Stomach (tissue), 4 donors: ENCODE results near the gene DNAAF3.

Experiments
- EP300 ChIP-seq: sonication (generic); formaldehyde crosslinking; IDR thresholded peaks from one replicate; pipeline ENCODE4 v1.6.1; 2017; ENCODE audit warnings: antibody characterized with exemption
- POLR2A ChIP-seq, 4 donors: fragments of 450-650 bp; IDR thresholded peaks; one replicate each; pipeline ENCODE4 v1.6.1; 2016; ENCODE audit warnings: antibody characterized with exemption in 4 of 4, control low read depth in 2 of 4, mild to moderate bottlenecking in 1 of 4, moderate library complexity in 1 of 4
- POLR2AphosphoS5 ChIP-seq, 3 donors: sonication (generic); formaldehyde crosslinking; IDR thresholded peaks; one replicate each; pipeline ENCODE4 v1.6.1; 2016; ENCODE audit warnings: antibody characterized with exemption in 3 of 3
- TF ChIP-seq, protein P1 (sequence below), 7 experiments: fragments of 450-650 bp in 4 of 7; fragments of 200-600 bp in 3 of 7; sonication (generic) in 3 of 7; IDR thresholded peaks; one replicate each; pipeline ENCODE4 v1.5.1; 2016 to 2019; ENCODE audit warnings: antibody characterized with exemption in 7 of 7, control low read depth in 2 of 7, mild to moderate bottlenecking in 1 of 7

- TF ChIP-seq, protein P1, sequence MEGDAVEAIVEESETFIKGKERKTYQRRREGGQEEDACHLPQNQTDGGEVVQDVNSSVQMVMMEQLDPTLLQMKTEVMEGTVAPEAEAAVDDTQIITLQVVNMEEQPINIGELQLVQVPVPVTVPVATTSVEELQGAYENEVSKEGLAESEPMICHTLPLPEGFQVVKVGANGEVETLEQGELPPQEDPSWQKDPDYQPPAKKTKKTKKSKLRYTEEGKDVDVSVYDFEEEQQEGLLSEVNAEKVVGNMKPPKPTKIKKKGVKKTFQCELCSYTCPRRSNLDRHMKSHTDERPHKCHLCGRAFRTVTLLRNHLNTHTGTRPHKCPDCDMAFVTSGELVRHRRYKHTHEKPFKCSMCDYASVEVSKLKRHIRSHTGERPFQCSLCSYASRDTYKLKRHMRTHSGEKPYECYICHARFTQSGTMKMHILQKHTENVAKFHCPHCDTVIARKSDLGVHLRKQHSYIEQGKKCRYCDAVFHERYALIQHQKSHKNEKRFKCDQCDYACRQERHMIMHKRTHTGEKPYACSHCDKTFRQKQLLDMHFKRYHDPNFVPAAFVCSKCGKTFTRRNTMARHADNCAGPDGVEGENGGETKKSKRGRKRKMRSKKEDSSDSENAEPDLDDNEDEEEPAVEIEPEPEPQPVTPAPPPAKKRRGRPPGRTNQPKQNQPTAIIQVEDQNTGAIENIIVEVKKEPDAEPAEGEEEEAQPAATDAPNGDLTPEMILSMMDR (IDR thresholded peaks at IDR 0.05): no peak
- TF ChIP-seq EP300 (no peak), POLR2A (IDR thresholded peaks at IDR 0.05) (no peak), POLR2AphosphoS5 (IDR thresholded peaks at IDR 0.05) (no peak)
Observed at GRCh38 chr19:55171440-55171839, 5.0 kb upstream of the DNAAF3 start.
